NB4 (cell line): ENCODE results near the gene APC2.
"Not testable (repeated sequence)": the region's sequence is repeated elsewhere in the genome, so short reads cannot be mapped to it uniquely, and the experiment has no call there.

Source experiments
- DNase-seq: peaks from one replicate; pipeline ENCODE4 v3.0.0; 2010; ENCODE audit warnings: low read depth
- H3K4me3 ChIP-seq: one replicate; pipeline ENCODE4 v1.5.1; 2011; ENCODE audit warnings: mild to moderate bottlenecking, low read depth, low read length, moderate library complexity
- MYC ChIP-seq: IDR thresholded peaks from 2 replicates; pipeline ENCODE4 v1.6.1; 2011; ENCODE audit warnings: low read depth, low read length
- POLR2A ChIP-seq: IDR thresholded peaks from 2 replicates; pipeline ENCODE4 v1.6.1; 2011; ENCODE audit warnings: mild to moderate bottlenecking; ENCODE audit not compliant: insufficient read length; ENCODE audit errors: extremely low read depth
- TF ChIP-seq, protein P1 (sequence below): IDR thresholded peaks from 2 replicates; pipeline ENCODE4 v1.6.1; 2011; ENCODE audit warnings: low read depth, low read length
- TF ChIP-seq, protein P2 (sequence below): IDR thresholded peaks from one replicate; pipeline ENCODE4 v1.5.1; 2012; ENCODE audit warnings: low read depth, low read length

APC2 gene

DNA sequence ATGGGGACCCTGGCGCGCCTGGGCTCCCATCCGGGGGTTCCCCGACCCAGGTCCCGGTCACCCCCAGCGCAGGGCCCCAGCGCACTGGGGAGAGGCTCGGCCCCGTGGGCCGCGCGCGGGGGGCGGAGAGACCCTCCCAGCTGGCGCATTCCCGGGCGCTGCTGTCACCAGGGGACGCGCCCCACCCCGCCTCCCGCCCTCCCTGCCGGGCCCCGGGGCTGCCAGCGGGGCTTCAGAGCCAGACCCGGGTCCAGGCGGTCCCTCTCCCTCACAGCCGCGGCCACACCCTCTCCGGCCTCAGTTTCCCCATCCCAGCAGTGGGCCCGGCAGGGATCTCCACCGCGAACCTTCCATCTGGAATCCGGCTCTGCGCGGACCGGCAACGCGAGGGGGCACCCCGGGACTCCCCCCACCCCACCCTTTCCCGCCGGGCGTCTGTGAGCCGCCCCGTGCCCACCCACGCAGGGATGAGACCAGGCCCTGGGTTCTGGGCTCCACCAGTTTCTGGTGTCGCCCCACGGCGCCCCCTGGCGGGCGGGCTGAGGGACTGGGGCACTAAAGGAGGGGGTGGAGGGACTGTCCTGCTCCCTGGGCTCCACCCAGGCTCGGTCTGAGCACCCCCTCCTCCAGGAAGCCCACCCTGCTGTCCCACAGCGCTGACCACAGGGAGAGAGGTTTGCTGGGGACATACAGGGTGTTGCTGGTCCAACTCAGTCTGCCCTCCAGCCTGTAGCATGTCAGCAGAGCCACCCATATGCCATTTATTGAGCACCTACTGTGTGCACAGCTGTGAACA, 63.8 kb downstream of the APC2 start:
- DNase-seq = peak; percentile 58
- H3K4me3 ChIP-seq = no peak overlapping the region
- TF ChIP-seq, protein P1, sequence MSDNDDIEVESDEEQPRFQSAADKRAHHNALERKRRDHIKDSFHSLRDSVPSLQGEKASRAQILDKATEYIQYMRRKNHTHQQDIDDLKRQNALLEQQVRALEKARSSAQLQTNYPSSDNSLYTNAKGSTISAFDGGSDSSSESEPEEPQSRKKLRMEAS = no peak
- TF ChIP-seq MYC (no peak), POLR2A (no peak)
- TF ChIP-seq, protein P2, sequence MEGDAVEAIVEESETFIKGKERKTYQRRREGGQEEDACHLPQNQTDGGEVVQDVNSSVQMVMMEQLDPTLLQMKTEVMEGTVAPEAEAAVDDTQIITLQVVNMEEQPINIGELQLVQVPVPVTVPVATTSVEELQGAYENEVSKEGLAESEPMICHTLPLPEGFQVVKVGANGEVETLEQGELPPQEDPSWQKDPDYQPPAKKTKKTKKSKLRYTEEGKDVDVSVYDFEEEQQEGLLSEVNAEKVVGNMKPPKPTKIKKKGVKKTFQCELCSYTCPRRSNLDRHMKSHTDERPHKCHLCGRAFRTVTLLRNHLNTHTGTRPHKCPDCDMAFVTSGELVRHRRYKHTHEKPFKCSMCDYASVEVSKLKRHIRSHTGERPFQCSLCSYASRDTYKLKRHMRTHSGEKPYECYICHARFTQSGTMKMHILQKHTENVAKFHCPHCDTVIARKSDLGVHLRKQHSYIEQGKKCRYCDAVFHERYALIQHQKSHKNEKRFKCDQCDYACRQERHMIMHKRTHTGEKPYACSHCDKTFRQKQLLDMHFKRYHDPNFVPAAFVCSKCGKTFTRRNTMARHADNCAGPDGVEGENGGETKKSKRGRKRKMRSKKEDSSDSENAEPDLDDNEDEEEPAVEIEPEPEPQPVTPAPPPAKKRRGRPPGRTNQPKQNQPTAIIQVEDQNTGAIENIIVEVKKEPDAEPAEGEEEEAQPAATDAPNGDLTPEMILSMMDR = peak; percentile 54

DNA sequence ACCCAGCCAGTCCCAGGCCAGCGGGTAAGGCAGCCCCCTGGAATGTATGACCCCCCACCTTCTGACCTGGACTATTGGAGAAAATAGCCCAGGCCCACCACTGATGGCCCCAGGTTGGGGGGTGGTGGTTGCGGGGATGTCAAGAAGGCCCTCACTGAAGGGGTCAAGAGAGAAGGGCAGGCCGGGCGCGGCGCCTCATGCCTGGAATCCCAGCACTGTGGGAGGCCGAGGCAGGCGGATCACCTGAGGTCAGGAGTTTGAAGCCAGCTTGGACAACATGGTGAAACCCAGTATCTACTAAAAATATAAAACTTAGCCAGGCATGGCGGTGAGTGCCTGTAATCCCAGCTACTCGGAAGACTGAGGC, 64.4 kb downstream of the APC2 start:
- H3K4me3 ChIP-seq = no peak overlapping the region
- TF ChIP-seq POLR2A (no peak), MYC (no peak)
- TF ChIP-seq, protein P2 = no peak
- TF ChIP-seq, protein P1 = no peak
- DNase-seq = no peak

DNA sequence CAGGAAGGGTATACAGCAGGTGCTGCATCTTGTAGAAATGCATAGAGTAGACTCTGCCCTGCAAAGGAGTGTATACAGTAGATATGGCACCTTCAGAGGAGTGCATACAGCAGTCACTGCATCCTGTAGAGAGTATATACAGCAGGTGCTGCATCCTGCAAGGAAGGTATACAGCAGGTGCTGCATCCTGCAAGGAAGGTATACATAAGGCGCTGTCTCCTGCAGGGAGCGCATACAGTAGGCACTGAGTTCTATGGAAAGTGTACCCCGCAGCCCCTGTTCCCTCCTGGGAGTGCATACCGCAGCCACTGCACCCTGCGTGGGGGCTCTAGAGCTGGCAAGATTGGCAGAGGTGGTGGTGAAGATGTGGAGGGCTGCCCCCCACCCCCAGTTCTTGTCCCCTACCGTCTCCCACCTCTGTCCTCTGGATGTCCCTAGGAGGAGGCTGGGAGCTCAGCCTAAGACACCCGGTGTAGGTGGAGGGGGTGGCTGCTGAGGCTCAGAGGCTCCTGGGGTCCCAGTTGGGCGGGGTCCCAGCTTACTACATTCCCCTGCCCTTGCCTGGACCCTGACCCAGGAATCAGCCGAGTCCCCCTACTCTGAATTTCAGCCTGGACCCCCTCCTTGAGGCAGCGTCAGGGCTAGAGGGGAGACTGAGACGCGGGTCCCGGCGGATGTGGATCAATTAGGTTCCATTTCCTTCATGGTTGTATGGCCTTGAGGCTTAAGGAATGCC, 65.2 kb downstream of the APC2 start:
- TF ChIP-seq, protein P2 = no peak
- TF ChIP-seq, protein P1 = no peak
- TF ChIP-seq MYC (no peak), POLR2A (no peak)
- no peak overlapping the region for H3K4me3 ChIP-seq
- no peak for DNase-seq

DNA sequence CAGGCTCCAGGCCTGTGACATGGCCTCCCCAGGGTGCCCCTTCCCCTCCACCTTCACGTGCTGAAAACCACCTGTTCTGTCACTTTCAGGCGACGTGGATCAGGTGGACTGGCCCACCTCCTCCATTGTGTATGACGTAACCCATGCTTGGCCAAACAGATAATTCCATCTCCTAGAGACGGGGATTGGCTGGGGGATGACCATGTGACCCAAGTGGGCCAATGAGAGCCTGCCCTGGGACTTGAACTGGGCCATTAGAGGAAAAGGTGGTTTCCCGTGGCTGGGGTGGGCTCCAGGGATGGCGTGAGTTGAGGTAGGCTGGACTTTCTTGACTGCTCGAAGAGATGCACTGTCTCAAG, 66.5 kb downstream of the APC2 start:
- DNase-seq = no peak
- TF ChIP-seq MYC = no peak
- TF ChIP-seq, protein P1 = no peak
- no peak for TF ChIP-seq POLR2A
- TF ChIP-seq, protein P2 = no peak
- H3K4me3 ChIP-seq = no peak overlapping the region

DNA sequence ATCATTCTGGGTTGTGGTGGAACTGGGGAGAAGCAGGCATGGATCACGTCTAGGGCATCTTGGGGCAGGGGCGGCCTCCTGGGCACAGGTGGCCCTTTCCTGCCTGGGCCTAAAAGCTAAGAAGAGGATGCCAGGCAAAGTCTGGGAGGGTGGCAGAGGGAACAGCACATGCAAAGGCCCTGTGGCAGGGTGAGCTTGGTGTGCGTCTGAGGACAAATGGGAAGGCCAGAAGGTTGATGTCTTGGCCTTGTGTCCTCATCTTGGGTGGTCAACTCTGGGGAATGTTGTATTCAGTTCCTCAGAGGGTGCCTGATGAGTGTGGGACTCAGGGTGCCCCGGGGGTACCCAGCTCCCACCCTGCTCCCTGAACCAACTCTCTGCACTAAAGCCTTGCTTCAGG, 68.5 kb downstream of the APC2 start:
- DNase-seq = no peak
- no peak overlapping the region for H3K4me3 ChIP-seq
- TF ChIP-seq POLR2A = no peak
- TF ChIP-seq, protein P1 = no peak
- TF ChIP-seq MYC = no peak
- TF ChIP-seq, protein P2 = no peak

DNA sequence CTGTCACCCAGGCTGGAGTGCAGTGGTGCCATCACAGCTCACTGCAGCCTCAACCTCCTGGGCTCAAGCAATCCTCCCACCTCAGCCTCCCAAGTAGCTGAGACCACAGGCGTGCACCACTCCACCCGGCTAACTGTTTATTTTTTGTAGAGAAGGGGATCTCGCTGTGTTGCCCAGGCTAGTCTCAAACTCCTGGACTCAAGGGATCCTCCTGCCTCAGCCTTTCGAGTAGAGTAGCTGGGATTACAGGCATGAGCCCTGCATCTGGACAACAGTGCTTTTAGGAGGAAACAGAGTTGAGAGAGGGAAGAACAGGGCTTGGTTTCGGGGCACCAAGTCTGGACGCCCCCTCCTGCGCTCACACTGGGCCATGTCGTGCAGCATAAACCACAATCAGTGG, 69.9 kb downstream of the APC2 start:
- not testable (repeated sequence) for H3K4me3 ChIP-seq, DNase-seq
